Measurements from ENCODE around the gene NDUFA8.

The NDUFA8 gene

GRCh38 chr9:122096620-122097415 lies 62.8 kb downstream of the NDUFA8 start:
- DNase-seq: no peak

- DNase-seq: peak; percentile 81
Observed at GRCh38 chr9:122095010-122095767, 64.4 kb downstream of the NDUFA8 start.

Data from hematopoietic multipotent progenitor cell treated with erythropoietin and hydrocortisone succinate and interleukin-3 and kit ligand, for 8 days (in vitro differentiated cells).